Left lung (tissue), 10 donors: ENCODE measurements around the gene RRBP1. TPM values are rescaled to one million over a fixed set of nuclear protein-coding genes. Genes with fewer than 3 reads are reported as not detected.
A peak's percentile ranks its signal among the peaks of the same experiment; 100 is the strongest.

Source experiments
- ATAC-seq: fragments of 200-7000 bp; cut with Tn5 transposase; one replicate; pipeline ENCODE4 v1.9.1; 2020; ENCODE audit warnings: moderate library complexity
- DNase-seq, 4 donors: peaks; one replicate each; pipeline ENCODE4 v3.0.0-alpha.2; 2013 to 2020
- H3K27ac ChIP-seq, 2 donors: fragments of 200-600 bp; sonication (generic) in 1 of 2; one replicate each; pipeline versions ENCODE4 v1.5.0 to v1.8.0; 2020 to 2021
- H3K27me3 ChIP-seq, 2 donors: fragments of 200-600 bp; sonication (generic) in 1 of 2; one replicate each; pipeline versions ENCODE4 v1.5.0 to v1.8.0; 2020 to 2021
- H3K36me3 ChIP-seq, 2 donors: fragments of 200-600 bp; sonication (generic) in 1 of 2; one replicate each; pipeline versions ENCODE4 v1.5.0 to v1.8.0; 2020 to 2021
- H3K4me1 ChIP-seq, 2 donors: fragments of 200-600 bp; one replicate each; pipeline ENCODE4 v1.8.0; 2021
- H3K4me3 ChIP-seq, 2 donors: fragments of 200-600 bp; sonication (generic) in 1 of 2; one replicate each; pipeline versions ENCODE4 v1.5.0 to v1.8.0; 2020 to 2021; ENCODE audit warnings: mild to moderate bottlenecking in 1 of 2
- H3K9me3 ChIP-seq, 2 donors: fragments of 200-600 bp; sonication (generic) in 1 of 2; one replicate each; pipeline versions ENCODE4 v1.5.0 to v1.8.0; 2020 to 2021
- CTCF ChIP-seq, 2 donors: fragments of 200-600 bp; sonication (generic) in 1 of 2; IDR thresholded peaks; one replicate each; pipeline versions ENCODE4 v1.5.0 to v1.8.0; 2021; ENCODE audit warnings: antibody characterized with exemption in 2 of 2
- intact Hi-C, 2 donors: fragments of 100-400 bp; cut with DNase I; formaldehyde crosslinking; loops; one replicate each; pipeline versions ENCODE4 v1.11.2 to v1.14.2; 2022
- polyA plus RNA-seq, 6 donors: library from polyadenylated mRNA; unstranded; fragments of 120-200 nt; gene quantifications; one replicate each; pipeline ENCODE4 v1.2.1, GENCODE V29; 2013; ENCODE audit not compliant: insufficient read length in 6 of 6
- total RNA-seq, 2 donors: library from RNA; stranded (reverse); fragmentation: NEBNext Ultra II Directional; extraction: Animal tissue kit (Norgen Biotek cat#: 25700); gene quantifications; one replicate each; pipeline ENCODE4 v1.2.1, GENCODE V29; 2021
- donor health status: DM: no; HTN: yes; CAD: no.
- donor health status: DM: no; HTN: no; CAD: no.

The RRBP1 gene
- total and polyA plus RNA-seq, 8 donors, result 110 to 263 (median 131) TPM

- H3K27me3 ChIP-seq, result no peaks in the 10 kb centered on the region
- H3K4me1 ChIP-seq, result peaks cover 23 to 33% of the 10 kb centered on the region in 2 donors
- peaks cover 0 to 4% of the 10 kb centered on the region in 2 donors for H3K9me3 ChIP-seq
- H3K27ac ChIP-seq, result no peak overlapping the region
- H3K4me3 ChIP-seq, result no peak overlapping the region
- TF ChIP-seq CTCF (IDR thresholded peaks at IDR 0.05), result peak; percentile 43 to 51
- H3K36me3 ChIP-seq, result peaks cover 0 to 60% of the 10 kb centered on the region in 2 donors
- ATAC-seq, result no peak
- peak in 2 of 4 donors; percentile 29 to 56 for DNase-seq
- intact Hi-C loops, result loop anchor here in 1 of 2 donors (5.0 kb wide), 2 partner anchors 248 to 488 kb away; no protein-coding TSS in a partner anchor
These were observed 27.3 kb downstream of the RRBP1 start for GRCh38 chr20:17654649-17655285.

- H3K9me3 ChIP-seq, result peaks cover 0 to 4% of the 10 kb centered on the region in 2 donors
- no peak overlapping the region for H3K4me3 ChIP-seq
- H3K36me3 ChIP-seq, result peaks cover 0 to 58% of the 10 kb centered on the region in 2 donors
- no peak overlapping the region for H3K27ac ChIP-seq
- no peaks in the 10 kb centered on the region for H3K27me3 ChIP-seq
- ATAC-seq (no peak), DNase-seq (no peak)
- TF ChIP-seq CTCF (IDR thresholded peaks at IDR 0.05), result no peak
- H3K4me1 ChIP-seq, result peaks cover 30 to 40% of the 10 kb centered on the region in 2 donors
- intact Hi-C loops, result loop anchor here in 1 of 2 donors (5.0 kb wide), 2 partner anchors 248 to 488 kb away; no protein-coding TSS in a partner anchor
These were observed 28.0 kb downstream of the RRBP1 start for GRCh38 chr20:17653835-17654648.

- Histone ChIP-seq H3K27me3 (no peaks in the 10 kb centered on the region), H3K36me3 (peaks cover 0 to 44% of the 10 kb centered on the region in 2 donors), H3K27ac (no peak overlapping the region), H3K4me1 (peaks cover 41 to 55% of the 10 kb centered on the region in 2 donors), H3K4me3 (no peak overlapping the region), H3K9me3 (no peaks in the 10 kb centered on the region)
- ATAC-seq (no peak), DNase-seq (peak in 1 of 4 donors; percentile 30)
- intact Hi-C loops, result loop anchor here in 1 of 2 donors (5.0 kb wide), 2 partner anchors 250 to 490 kb away; no protein-coding TSS in a partner anchor
- TF ChIP-seq CTCF (IDR thresholded peaks at IDR 0.05), result no peak
These were observed 29.6 kb downstream of the RRBP1 start for GRCh38 chr20:17652411-17652810.

GRCh38 chr20:17651760-17652388 lies 30.2 kb downstream of the RRBP1 start:
- TF ChIP-seq CTCF (IDR thresholded peaks at IDR 0.05), result no peak
- Histone ChIP-seq H3K4me1 (peaks cover 41 to 55% of the 10 kb centered on the region in 2 donors), H3K9me3 (no peaks in the 10 kb centered on the region), H3K4me3 (no peak overlapping the region), H3K27ac (peak overlapping the region in 1 of 2 donors; percentile 13), H3K27me3 (no peaks in the 10 kb centered on the region), H3K36me3 (peaks cover 0 to 40% of the 10 kb centered on the region in 2 donors)
- DNase-seq (peak in 2 of 4 donors; percentile 34 to 56), ATAC-seq (peak; percentile 47)
- intact Hi-C loops, result loop anchor here in 1 of 2 donors (5.0 kb wide), 2 partner anchors 250 to 490 kb away; no protein-coding TSS in a partner anchor
